H7 (cell line): ENCODE measurements around the gene KCNIP3. TPM values are rescaled to one million over a fixed set of nuclear protein-coding genes. Genes with fewer than 3 reads are reported as not detected.

ENCODE experiments used
- DNase-seq: peaks from one replicate; pipeline ENCODE4 v3.0.0; 2012
- H3K27me3 ChIP-seq: 2 replicates; pipeline ENCODE4 v1.6.0; 2011; ENCODE audit warnings: mild to moderate bottlenecking, low read length; ENCODE audit not compliant: control insufficient read depth, insufficient read depth
- H3K36me3 ChIP-seq: replicated peaks from 2 replicates; pipeline ENCODE4 v1.5.1; 2011; ENCODE audit warnings: low read length; ENCODE audit not compliant: control insufficient read depth, insufficient read depth
- H3K4me3 ChIP-seq: 2 replicates; pipeline ENCODE4 v1.5.1; 2011; ENCODE audit warnings: low read depth, mild to moderate bottlenecking, control low read depth, low read length, moderate library complexity; ENCODE audit not compliant: insufficient read depth
- total RNA-seq: library from RNA; depleted of rRNA; stranded (reverse); fragments of >200 nt; shearing (Covaris generic); gene quantifications from 2 replicates; pipeline ENCODE4 v1.2.3, GENCODE V29; 2014

The KCNIP3 gene
- total RNA-seq, 1 experiment from 2014 or later, result 3.2 TPM

DNA sequence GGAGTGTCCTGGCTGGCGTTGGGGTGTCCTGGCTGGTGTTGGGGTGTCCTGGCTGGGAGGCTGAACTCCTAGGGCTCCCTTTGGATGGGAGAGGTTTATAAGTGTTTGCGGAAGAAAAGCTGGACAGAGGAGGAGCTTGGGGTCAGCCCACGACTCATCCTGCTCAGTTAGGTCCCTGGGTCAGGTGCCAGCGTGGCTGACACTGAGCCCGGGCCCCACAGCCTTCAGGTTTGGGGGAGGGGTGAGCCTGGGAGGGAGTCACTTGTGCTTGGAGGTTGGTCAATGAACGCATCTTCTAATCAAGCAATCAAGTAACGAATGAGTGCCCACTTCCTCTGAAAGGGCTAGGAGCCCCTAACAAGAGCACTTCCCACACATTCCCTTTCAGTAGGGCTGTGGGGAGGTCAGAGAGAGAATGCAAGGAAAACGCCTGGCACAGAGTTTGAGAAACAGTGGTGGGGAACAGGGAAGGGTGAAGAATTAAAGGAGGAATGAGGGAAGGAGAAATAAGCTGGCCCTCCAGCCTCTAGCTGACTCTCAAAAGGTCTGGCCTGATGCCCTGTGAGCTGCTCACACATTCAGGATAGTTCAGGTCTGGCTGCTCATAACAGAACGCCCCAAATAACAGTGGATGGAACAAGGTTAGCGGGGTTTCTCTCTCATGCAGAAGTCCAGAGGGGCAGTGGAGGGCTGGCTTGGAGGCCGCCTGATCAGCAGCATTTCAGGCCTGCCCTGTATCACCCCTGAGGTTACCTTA is 670 bp downstream of the KCNIP3 start:
- Histone ChIP-seq H3K4me3 (no peak overlapping the region), H3K27me3 (no peaks in the 10 kb centered on the region; the same call in none of the 2 replicates)
- no peak for DNase-seq

DNA sequence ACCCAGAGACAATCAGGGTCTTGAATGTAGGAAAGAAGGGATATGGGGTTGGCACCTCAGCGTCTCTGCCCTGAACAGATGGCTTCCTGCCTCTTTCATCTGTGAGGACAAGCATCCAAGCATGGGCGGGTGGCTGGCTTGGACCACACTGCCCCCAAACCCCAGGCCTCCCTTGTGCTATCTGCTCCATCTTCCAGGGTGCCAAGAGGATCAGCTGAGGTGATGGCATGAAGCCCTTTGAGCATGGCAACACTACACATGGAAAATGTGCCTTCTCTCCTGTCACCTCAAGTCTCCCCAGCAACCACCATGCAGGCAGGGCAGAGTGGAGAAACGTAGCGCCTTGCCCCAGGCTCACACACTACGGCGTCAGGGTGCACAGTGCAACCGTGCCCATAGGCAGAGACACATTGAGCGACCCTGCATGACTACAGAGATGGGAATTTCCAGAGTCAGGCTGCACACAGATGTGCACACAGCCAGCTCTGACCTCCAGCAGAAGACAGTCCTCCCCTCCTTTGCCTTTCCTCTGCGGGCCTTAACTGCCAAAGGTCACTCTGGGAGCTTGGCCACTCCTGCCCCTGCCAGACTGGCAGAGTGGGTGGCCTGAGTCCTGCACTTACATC is 1.5 kb downstream of the KCNIP3 start:
- DNase-seq, result no peak
- H3K27me3 ChIP-seq, result no peaks in the 10 kb centered on the region; the same call in none of the 2 replicates

More for the DNA sequence above, 670 bp downstream of the KCNIP3 start:
- H3K36me3 ChIP-seq, result no peaks in the 10 kb centered on the region

DNA sequence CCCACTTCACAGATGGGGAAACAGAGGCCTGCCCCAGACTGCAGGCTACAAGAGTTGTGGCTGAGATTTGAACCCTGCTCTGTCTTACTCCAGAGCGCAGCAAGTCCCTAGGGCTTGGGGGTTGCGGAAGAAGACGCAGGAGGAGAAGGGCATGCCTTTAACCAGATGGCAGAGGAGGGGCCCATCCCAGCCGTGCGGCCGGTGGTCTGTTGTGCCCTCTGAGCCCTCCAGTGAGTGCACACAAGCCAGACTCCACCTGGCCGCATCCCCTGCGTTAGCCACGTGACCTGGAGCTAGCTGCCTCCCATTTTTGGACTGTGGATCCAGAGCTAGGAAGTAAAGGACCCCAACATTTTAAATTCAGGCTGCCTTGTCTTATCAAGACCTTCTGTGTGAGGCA is 2.8 kb downstream of the KCNIP3 start:
- Histone ChIP-seq H3K4me3 (no peak overlapping the region), H3K36me3 (no peaks in the 10 kb centered on the region), H3K27me3 (no peaks in the 10 kb centered on the region; the same call in none of the 2 replicates)
- DNase-seq, result no peak

More for the DNA sequence above, 1.5 kb downstream of the KCNIP3 start:
- Histone ChIP-seq H3K36me3 (no peaks in the 10 kb centered on the region), H3K4me3 (no peak overlapping the region)

- DNase-seq, result peak; percentile 86
- no peaks in the 10 kb centered on the region; the same call in none of the 2 replicates for H3K27me3 ChIP-seq
- no peaks in the 10 kb centered on the region for H3K36me3 ChIP-seq
- H3K4me3 ChIP-seq, result no peak overlapping the region
Observed at GRCh38 chr2:95300450-95300849, 3.3 kb downstream of the KCNIP3 start.

DNA sequence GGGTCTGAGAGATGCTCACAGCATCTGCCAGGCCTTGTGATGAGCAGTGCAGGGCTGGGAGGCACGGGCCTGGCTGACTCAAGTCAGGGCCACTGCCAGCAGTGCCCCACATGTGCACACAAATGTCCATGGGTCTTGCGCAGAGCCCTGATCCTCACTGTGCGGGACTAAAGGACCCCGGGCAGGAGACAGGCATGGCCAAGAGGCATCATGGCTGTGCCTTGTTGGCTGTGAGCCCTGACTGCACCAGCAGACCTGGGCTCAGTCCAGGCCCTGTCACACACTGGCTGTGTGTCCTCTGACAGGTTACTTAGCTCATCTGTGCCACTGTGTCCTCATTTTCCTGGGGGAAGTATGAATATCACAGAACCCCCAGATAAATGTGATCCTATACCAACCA is 4.0 kb downstream of the KCNIP3 start:
- Histone ChIP-seq H3K27me3 (no peaks in the 10 kb centered on the region; the same call in none of the 2 replicates), H3K36me3 (no peaks in the 10 kb centered on the region), H3K4me3 (no peak overlapping the region)
- DNase-seq, result no peak

DNA sequence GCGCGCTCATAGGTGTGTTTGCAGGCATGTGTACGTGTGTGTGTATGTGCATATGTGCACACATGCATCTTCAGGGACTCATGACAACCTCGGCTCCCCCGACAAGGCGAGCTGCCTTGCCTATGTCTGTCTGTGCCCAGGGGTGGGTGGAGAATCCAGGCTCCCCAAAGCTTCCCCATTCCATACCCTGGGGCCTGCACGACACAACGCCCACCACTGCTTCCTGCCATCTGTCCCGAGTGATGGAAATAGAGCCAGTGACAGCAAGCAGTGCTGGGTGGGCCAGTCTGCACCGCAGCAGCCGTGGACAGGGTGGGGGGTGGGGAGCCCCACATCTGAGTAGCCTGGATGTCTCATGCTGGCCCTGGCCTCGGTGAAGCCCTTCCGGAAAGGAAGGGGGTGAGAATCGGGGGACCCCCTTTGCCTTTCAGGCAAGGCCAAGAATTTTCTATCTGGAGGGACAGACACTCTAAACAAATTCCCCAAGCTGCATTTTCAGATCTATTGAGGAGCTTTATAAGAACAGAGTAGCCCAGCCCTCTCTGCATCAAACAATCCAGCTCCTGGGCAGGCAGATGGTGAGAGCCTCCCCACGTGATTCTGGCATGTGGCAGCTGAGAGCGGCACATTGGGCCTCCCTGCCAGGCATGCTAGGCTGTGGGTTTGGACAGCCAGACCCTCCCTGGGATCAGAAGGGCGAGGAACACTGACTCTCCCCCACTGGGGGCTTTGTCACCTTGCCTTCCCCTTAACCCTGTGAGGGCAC is 4.9 kb downstream of the KCNIP3 start:
- H3K4me3 ChIP-seq, result no peak overlapping the region
- DNase-seq, result no peak
- no peaks in the 10 kb centered on the region for H3K36me3 ChIP-seq
- no peaks in the 10 kb centered on the region; the same call in 1 of the 2 replicates for H3K27me3 ChIP-seq

GRCh38 chr2:95303191-95303919 is 6.2 kb downstream of the KCNIP3 start:
- Histone ChIP-seq H3K27me3 (no peaks in the 10 kb centered on the region), H3K4me3 (no peak overlapping the region), H3K36me3 (no peaks in the 10 kb centered on the region)
- no peak for DNase-seq

DNA sequence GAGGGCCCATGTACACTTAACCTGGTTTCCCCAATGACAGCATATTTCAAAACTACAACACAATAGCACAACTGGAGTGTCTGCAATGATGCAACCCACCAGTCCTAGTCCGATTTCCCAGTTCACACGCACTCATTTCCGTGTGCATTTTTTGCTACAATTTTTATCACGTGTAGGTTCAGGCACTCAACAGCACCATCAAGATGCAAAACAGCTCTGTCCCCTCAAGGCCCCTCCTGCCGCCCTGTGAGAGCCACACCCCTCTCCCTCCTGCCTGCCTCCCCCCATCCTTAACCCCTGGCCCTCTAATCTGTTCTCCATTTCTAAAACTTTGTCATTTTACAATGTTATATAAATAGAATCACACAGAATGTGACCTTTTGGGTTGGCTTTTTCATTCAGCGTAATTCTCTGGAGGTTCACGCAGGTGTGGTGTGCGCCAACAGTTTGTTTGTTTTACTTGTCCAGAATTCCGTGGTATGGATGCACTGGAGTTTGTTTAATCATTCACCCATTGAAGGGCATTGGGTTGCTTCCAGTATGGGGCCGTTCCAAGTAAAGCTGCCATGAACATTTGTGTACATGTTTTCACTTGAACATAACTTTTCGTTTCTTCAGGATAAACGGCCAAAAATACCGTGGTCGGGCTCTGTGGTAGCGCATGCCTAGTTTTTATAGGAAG is 8.4 kb downstream of the KCNIP3 start:
- Histone ChIP-seq H3K36me3 (no peaks in the 10 kb centered on the region), H3K27me3 (no peaks in the 10 kb centered on the region), H3K4me3 (no peak overlapping the region)
- no peak for DNase-seq

DNA sequence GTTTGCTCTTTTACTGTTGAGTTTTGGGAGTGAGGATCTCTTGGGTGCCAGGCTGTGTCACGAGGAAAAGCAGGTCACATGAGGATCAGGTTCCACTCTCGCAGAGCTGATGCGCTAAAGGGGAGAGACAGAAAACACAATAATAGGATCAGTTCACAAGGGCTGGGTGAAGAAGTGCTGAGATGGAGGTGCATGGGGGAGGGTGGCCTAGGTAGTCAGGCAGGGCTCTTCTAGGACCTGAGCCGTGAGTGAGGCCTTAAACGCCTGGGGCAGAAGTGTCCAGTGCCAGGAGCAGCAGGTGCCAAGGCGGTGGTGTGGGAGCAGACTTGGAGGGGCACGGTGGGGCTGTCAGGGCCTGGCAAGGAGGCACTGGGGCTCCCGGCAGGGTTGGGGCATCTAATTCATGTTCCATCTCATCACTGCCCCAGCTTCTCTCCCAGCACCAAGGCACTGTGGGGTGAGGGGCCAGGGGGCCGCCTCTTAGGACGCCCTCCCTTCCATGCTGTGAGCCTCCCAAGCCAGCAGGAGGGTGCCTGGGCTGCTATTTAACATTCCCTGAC is 9.3 kb downstream of the KCNIP3 start:
- H3K4me3 ChIP-seq, result no peak overlapping the region
- H3K36me3 ChIP-seq, result no peaks in the 10 kb centered on the region
- no peaks in the 10 kb centered on the region for H3K27me3 ChIP-seq
- DNase-seq, result no peak

- Histone ChIP-seq H3K27me3 (no peaks in the 10 kb centered on the region), H3K4me3 (no peak overlapping the region), H3K36me3 (no peaks in the 10 kb centered on the region)
- DNase-seq, result peak; percentile 74
Observed at GRCh38 chr2:95307036-95307435, 9.9 kb downstream of the KCNIP3 start.

DNA sequence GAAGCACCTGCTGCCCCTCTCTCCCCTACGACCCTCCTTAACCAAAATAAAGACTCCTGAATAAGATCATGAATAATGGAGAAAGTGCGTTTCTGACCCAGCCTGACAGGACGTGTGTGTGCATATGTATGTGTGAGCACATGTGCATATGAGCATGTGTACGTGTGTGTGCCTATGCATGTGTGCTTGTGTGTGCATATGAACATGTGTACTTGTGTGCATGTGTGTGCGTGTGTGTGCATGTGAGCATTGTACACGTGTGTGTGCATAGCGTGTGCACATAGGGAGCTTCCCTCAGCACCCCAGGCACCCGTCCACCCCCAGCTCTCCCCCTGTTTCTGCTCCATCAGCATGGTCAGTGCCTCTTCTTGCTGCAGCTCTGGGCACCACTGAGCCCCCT is 10.7 kb downstream of the KCNIP3 start:
- Histone ChIP-seq H3K36me3 (no peaks in the 10 kb centered on the region), H3K27me3 (no peaks in the 10 kb centered on the region), H3K4me3 (no peak overlapping the region)
- DNase-seq, result no peak

DNA sequence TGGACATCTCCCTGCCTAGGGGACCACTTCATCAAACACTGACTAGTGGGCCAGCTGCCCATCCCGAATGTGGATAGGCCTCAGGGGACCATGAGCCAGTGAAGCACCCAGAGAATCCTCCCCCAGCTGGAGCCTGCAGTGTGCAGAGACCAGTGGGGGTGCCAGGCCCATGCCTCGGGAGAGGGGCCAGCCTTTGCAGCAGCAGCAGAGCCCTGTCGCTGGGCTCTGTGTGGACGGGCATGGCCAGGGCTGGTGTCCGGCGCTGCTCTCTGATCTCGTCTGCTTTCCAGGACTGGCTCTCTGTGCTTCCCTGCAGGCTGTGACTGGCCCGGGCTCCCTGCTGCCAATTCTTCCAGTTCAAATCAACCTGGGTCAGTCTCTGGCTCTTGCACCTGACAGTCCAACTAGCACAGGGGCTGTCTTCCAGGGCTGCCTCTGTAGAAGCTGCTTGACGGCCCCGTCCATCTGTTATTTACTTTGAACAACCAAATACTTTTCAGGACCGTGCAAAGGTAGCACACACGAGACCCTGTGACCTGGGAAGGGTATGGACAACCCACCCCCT is 11.4 kb downstream of the KCNIP3 start:
- Histone ChIP-seq H3K27me3 (no peaks in the 10 kb centered on the region), H3K4me3 (no peak overlapping the region), H3K36me3 (no peaks in the 10 kb centered on the region)
- DNase-seq, result no peak

GRCh38 chr2:95309599-95309998 is 12.5 kb downstream of the KCNIP3 start:
- Histone ChIP-seq H3K4me3 (no peak overlapping the region), H3K27me3 (no peaks in the 10 kb centered on the region), H3K36me3 (no peaks in the 10 kb centered on the region)
- no peak for DNase-seq
